ENCODE data around the gene DMAC2. TPM values are rescaled to one million over a fixed set of nuclear protein-coding genes. Genes with fewer than 3 reads are reported as not detected.

Gene DMAC2
- total and polyA plus RNA-seq, 2 donors (not counting 3 experiments of a cell fraction or from before 2014, with no cell fraction given), result 65.4 to 137 TPM

DNA sequence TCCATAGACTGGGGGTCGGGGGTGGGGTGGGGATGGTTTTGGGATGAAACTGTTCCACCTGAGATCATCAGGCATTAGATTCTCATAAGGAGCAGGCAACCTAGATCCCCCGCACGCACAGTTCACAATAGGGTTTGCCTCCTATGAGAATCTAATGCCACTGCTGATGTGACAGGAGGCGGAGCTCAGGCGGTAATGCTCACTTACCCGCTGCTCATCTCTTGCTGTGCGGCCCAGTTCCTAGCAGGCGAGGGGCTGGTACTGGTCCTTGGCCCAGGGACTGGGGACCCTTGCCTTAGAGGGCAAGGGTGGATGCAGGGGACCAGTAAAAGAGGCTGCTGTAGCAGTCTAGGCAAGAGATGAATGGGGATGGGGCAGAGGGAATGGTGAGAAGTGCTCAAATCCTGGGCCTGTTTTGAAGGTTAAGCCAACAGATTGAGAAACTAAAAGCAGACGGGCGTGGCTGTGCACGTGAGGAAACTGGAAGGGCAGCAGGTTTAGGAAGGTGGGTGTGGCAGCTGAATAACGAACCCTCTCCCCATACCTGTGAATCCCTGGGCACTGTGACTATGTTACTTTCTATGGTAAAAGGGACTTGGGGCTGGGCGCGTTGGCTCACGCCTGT is 1.7 kb upstream of the DMAC2 start:
- no peak overlapping the region for H3K4me3 ChIP-seq (replicated peaks in 1 of 3; ENCODE audit: insufficient read depth in 1 of 3, low read depth in 1 of 3, low read length in 3 of 3)
- DNase-seq (ENCODE audit: low read depth, low spot score) (no peak), FAIRE-seq (no peak)
- no peaks in the 10 kb centered on the region for H3K9me3 ChIP-seq (replicated peaks; ENCODE audit: control insufficient read depth, insufficient read depth, low read length)
- intact Hi-C loops (cut with micrococcal nuclease), result no loop called here
- BruUV-seq (replicated peaks), result no TSS peak
- no peak overlapping the region for H3K4me2 ChIP-seq (ENCODE audit: insufficient read depth, low read length)
- no peak overlapping the region for H2AFZ ChIP-seq (ENCODE audit: low read depth, low read length)
- ChIA-PET POLR2A (no interaction called here), CTCF (interaction anchor here (1.1 to 2.5 kb wide), 2 partner anchors 7 to 155 kb away, joined by 3 to 30 read pairs; no protein-coding TSS in a partner anchor)
- no peaks in the 10 kb centered on the region for H4K20me1 ChIP-seq (replicated peaks; ENCODE audit: control insufficient read depth, extremely low read depth, insufficient read depth, low read length)
- peaks cover 0 to 5% of the 10 kb centered on the region in 2 experiments for H3K36me3 ChIP-seq (ENCODE audit: control insufficient read depth in 2 of 2, extremely low read depth in 1 of 2, insufficient read depth in 2 of 2, low read length in 2 of 2)
- no peak overlapping the region for H3K9ac ChIP-seq (replicated peaks; ENCODE audit: extremely low read depth, insufficient read depth, low read length)
- no peaks in the 10 kb centered on the region for H3K79me2 ChIP-seq (ENCODE audit: control insufficient read depth, insufficient read depth, low read length)
- dilution Hi-C loops (cut with MboI; ENCODE audit: extremely low pct_ligation_motif_present, low sequenced_read_pairs), result no loop called here
- H3K27ac ChIP-seq (ENCODE audit: insufficient read depth, low read depth, low read length), result no peak overlapping the region
- no peak for TF ChIP-seq POLR2A (IDR thresholded peaks at IDR 0.05; ENCODE audit: low read depth, low read length)
- no peak for TF ChIP-seq FOS (IDR thresholded peaks at IDR 0.05; ENCODE audit: borderline replicate concordance, insufficient read depth, low read length)
- TF ChIP-seq MYC (IDR thresholded peaks at IDR 0.05; ENCODE audit: low read depth, low read length), result no peak
- TF ChIP-seq GATA2 (IDR thresholded peaks at IDR 0.05; ENCODE audit: insufficient read depth, insufficient read length, low read depth, low read length), result no peak
- no peak for TF ChIP-seq JUN (IDR thresholded peaks at IDR 0.05; ENCODE audit: borderline replicate concordance, insufficient read depth, insufficient read length, low read depth)
- TF ChIP-seq, protein P1, sequence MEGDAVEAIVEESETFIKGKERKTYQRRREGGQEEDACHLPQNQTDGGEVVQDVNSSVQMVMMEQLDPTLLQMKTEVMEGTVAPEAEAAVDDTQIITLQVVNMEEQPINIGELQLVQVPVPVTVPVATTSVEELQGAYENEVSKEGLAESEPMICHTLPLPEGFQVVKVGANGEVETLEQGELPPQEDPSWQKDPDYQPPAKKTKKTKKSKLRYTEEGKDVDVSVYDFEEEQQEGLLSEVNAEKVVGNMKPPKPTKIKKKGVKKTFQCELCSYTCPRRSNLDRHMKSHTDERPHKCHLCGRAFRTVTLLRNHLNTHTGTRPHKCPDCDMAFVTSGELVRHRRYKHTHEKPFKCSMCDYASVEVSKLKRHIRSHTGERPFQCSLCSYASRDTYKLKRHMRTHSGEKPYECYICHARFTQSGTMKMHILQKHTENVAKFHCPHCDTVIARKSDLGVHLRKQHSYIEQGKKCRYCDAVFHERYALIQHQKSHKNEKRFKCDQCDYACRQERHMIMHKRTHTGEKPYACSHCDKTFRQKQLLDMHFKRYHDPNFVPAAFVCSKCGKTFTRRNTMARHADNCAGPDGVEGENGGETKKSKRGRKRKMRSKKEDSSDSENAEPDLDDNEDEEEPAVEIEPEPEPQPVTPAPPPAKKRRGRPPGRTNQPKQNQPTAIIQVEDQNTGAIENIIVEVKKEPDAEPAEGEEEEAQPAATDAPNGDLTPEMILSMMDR (IDR thresholded peaks at IDR 0.05; ENCODE audit: extremely low read depth in 1 of 2, insufficient read depth in 1 of 2, low read depth in 1 of 2, low read length in 2 of 2), result no peak
- no peak for TF ChIP-seq MAX (IDR thresholded peaks at IDR 0.05; ENCODE audit: insufficient read depth, insufficient read length)
- TF ChIP-seq EZH2 (IDR thresholded peaks at IDR 0.05; ENCODE audit: borderline replicate concordance, low read depth, low read length, severe bottlenecking), result no peak
- no peak for TF ChIP-seq POLR2AphosphoS5 (IDR thresholded peaks at IDR 0.05; ENCODE audit: insufficient read depth, low read depth, low read length)
- peaks cover 0 to 3% of the 10 kb centered on the region in 2 experiments for H3K27me3 ChIP-seq (ENCODE audit: control insufficient read depth in 2 of 2, insufficient read depth in 2 of 2, low read length in 2 of 2)
- no peaks in the 10 kb centered on the region for H3K9me1 ChIP-seq (replicated peaks; ENCODE audit: control insufficient read depth, extremely low read depth, insufficient read depth, low read length)
- peaks cover 6% of the 10 kb centered on the region for H3K4me1 ChIP-seq (ENCODE audit: control insufficient read depth, extremely low read depth, insufficient read depth, low read length)

Measured in endothelial cell of umbilical vein (primary cell).